GM12892 (cell line): ENCODE results near the gene COPB1.

Experiments
- POLR2A ChIP-seq: IDR thresholded peaks from 2 replicates; pipeline ENCODE4 v1.6.1; 2011; ENCODE audit warnings: low read depth, low read length, control low read depth
- POLR2AphosphoS5 ChIP-seq: IDR thresholded peaks from 2 replicates; pipeline ENCODE4 v1.6.1; 2011; ENCODE audit warnings: low read depth, low read length, control low read depth
- TAF1 ChIP-seq: IDR thresholded peaks from 2 replicates; pipeline ENCODE4 v1.6.1; 2011; ENCODE audit warnings: low read depth, mild to moderate bottlenecking, control low read depth, low read length, borderline replicate concordance

DNA sequence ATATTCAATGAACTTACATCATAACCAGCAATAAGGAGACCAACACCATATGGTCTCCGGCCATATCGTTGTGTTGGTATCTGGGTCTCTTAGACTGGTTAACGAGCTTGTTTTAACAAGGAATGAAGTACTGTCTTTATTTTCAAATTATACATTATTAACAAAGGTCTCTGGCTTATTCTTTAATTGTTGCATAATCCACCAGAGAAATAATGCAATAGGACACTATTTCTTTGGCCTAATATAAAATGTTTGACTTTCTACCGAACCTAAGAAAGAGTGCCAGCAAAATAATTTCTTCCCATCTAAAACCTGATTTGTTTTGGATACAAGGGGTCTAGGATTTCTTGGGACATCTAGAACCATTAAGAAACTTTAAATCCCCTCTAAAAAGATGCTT, 14.2 kb upstream of the COPB1 start:
- TF ChIP-seq POLR2AphosphoS5 (no peak), POLR2A (no peak), TAF1 (no peak)
